ENCODE measurements around the gene PLD3.
A peak's percentile ranks its signal among the peaks of the same experiment; 100 is the strongest.
"Not testable (repeated sequence)": the region's sequence is repeated elsewhere in the genome, so short reads cannot be mapped to it uniquely, and the experiment has no call there.

Gene PLD3

GRCh38 chr19:40367577-40368434, 19.3 kb downstream of the PLD3 start:
- no peak overlapping the region for H3K18ac ChIP-seq (ENCODE audit: low read length)
- no peak overlapping the region for H3K27ac ChIP-seq (replicated peaks; ENCODE audit: low read length)
- no peak overlapping the region for H2BK120ac ChIP-seq (ENCODE audit: low read depth, low read length)
- WGBS, 2 donors (ENCODE audit: extremely low coverage in 2 of 2, insufficient read length in 2 of 2, insufficient replicate concordance in 1 of 2): no CpG with 5 or more reads among the region's 16 CpGs
- no peak overlapping the region for H2BK15ac ChIP-seq (ENCODE audit: low read length)
- peak overlapping the region; percentile 70 for H3K9ac ChIP-seq (ENCODE audit: low read depth, low read length, poor library complexity)
- H2BK12ac ChIP-seq (ENCODE audit: low read length): no peak overlapping the region
- H3K4me2 ChIP-seq (ENCODE audit: insufficient read depth, low read length, poor library complexity, severe bottlenecking): no peak overlapping the region
- peak overlapping the region; percentile 65 for H4K8ac ChIP-seq (ENCODE audit: low read depth, low read length)
- H3K4ac ChIP-seq (ENCODE audit: low read length): no peak overlapping the region
- peak overlapping the region; percentile 91 for H3K23ac ChIP-seq (ENCODE audit: low read depth, low read length, poor library complexity)
- no peaks in the 10 kb centered on the region for H3K27me3 ChIP-seq (ENCODE audit: control insufficient read depth in 3 of 3, insufficient read depth in 3 of 3, low read depth in 1 of 3, low read length in 3 of 3)
- peaks cover 2% of the 10 kb centered on the region for H3K79me1 ChIP-seq (ENCODE audit: low read depth, low read length)
- peaks cover 34 to 56% of the 10 kb centered on the region in 2 donors for H3K36me3 ChIP-seq (replicated peaks in 1 of 2; ENCODE audit: control insufficient read depth in 2 of 2, insufficient read depth in 2 of 2, low read length in 2 of 2)
- no peak overlapping the region for H3K4me3 ChIP-seq (ENCODE audit: low read length in 2 of 2)
- no peaks in the 10 kb centered on the region for H3K9me3 ChIP-seq (replicated peaks in 1 of 2; ENCODE audit: control insufficient read depth in 2 of 2, insufficient read depth in 1 of 2, low read depth in 1 of 2, low read length in 2 of 2)
- H4K91ac ChIP-seq (ENCODE audit: low read depth, low read length, poor library complexity): no peak overlapping the region
- DNase-seq (ENCODE audit: low spot score): no peak
- H2AFZ ChIP-seq (ENCODE audit: low read length): no peak overlapping the region
- peak overlapping the region; percentile 75 for H2AK5ac ChIP-seq (ENCODE audit: low read depth, low read length)
- H3K4me1 ChIP-seq (ENCODE audit: control insufficient read depth in 2 of 2, insufficient read depth in 1 of 2, low read depth in 1 of 2, low read length in 2 of 2): peaks cover 12 to 16% of the 10 kb centered on the region in 2 donors
- H3K14ac ChIP-seq (ENCODE audit: low read length): no peak overlapping the region
- H2BK5ac ChIP-seq (ENCODE audit: low read length): no peak overlapping the region

DNA sequence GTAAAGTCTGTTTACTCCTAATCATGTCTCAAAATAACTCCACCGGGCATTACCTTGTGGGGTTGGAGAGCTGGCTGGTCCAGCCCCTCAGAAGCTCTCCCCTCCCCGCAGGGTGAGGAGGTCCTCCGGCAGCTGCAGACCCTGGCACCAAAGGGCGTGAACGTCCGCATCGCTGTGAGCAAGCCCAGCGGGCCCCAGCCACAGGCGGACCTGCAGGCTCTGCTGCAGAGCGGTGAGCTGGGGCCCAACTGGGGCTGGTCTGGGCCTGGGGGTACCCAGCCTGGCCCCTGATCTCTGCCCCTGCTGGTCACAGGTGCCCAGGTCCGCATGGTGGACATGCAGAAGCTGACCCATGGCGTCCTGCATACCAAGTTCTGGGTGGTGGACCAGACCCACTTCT, 21.3 kb downstream of the PLD3 start:
- H3K4me1 ChIP-seq (ENCODE audit: control insufficient read depth in 2 of 2, insufficient read depth in 1 of 2, low read depth in 1 of 2, low read length in 2 of 2): peaks cover 12 to 16% of the 10 kb centered on the region in 2 donors
- H2BK5ac ChIP-seq (ENCODE audit: low read length): no peak overlapping the region
- H3K18ac ChIP-seq (ENCODE audit: low read length): no peak overlapping the region
- no peak overlapping the region for H3K4me2 ChIP-seq (ENCODE audit: insufficient read depth, low read length, poor library complexity, severe bottlenecking)
- no peak overlapping the region for H3K14ac ChIP-seq (ENCODE audit: low read length)
- DNase-seq (ENCODE audit: low spot score): no peak
- no peak overlapping the region for H2BK12ac ChIP-seq (ENCODE audit: low read length)
- H2BK120ac ChIP-seq (ENCODE audit: low read depth, low read length): no peak overlapping the region
- H4K91ac ChIP-seq (ENCODE audit: low read depth, low read length, poor library complexity): no peak overlapping the region
- peaks cover 46 to 74% of the 10 kb centered on the region in 2 donors for H3K36me3 ChIP-seq (replicated peaks in 1 of 2; ENCODE audit: control insufficient read depth in 2 of 2, insufficient read depth in 2 of 2, low read length in 2 of 2)
- no peak overlapping the region for H2AFZ ChIP-seq (ENCODE audit: low read length)
- H3K27ac ChIP-seq (replicated peaks; ENCODE audit: low read length): no peak overlapping the region
- no peak overlapping the region for H3K9ac ChIP-seq (ENCODE audit: low read depth, low read length, poor library complexity)
- no peak overlapping the region for H4K8ac ChIP-seq (ENCODE audit: low read depth, low read length)
- no peak overlapping the region for H3K23ac ChIP-seq (ENCODE audit: low read depth, low read length, poor library complexity)
- no peak overlapping the region for H2AK5ac ChIP-seq (ENCODE audit: low read depth, low read length)
- no peaks in the 10 kb centered on the region for H3K9me3 ChIP-seq (replicated peaks in 1 of 2; ENCODE audit: control insufficient read depth in 2 of 2, insufficient read depth in 1 of 2, low read depth in 1 of 2, low read length in 2 of 2)
- no peak overlapping the region for H3K4ac ChIP-seq (ENCODE audit: low read length)
- no peak overlapping the region for H2BK15ac ChIP-seq (ENCODE audit: low read length)
- no peak overlapping the region for H3K4me3 ChIP-seq (ENCODE audit: low read length in 2 of 2)
- peaks cover 2% of the 10 kb centered on the region for H3K79me1 ChIP-seq (ENCODE audit: low read depth, low read length)
- WGBS, 2 donors (ENCODE audit: extremely low coverage in 2 of 2, insufficient read length in 2 of 2, insufficient replicate concordance in 1 of 2): no CpG with 5 or more reads among the region's 12 CpGs
- no peaks in the 10 kb centered on the region for H3K27me3 ChIP-seq (ENCODE audit: control insufficient read depth in 3 of 3, insufficient read depth in 3 of 3, low read depth in 1 of 3, low read length in 3 of 3)

GRCh38 chr19:40370253-40370652, 21.8 kb downstream of the PLD3 start:
- H2AFZ ChIP-seq (ENCODE audit: low read length); H3K18ac ChIP-seq (ENCODE audit: low read length); H3K27ac ChIP-seq (replicated peaks; ENCODE audit: low read length); H4K8ac ChIP-seq (ENCODE audit: low read depth, low read length); H2BK120ac ChIP-seq (ENCODE audit: low read depth, low read length); H2BK5ac ChIP-seq (ENCODE audit: low read length); H3K4me2 ChIP-seq (ENCODE audit: insufficient read depth, low read length, poor library complexity, severe bottlenecking); H3K27me3 ChIP-seq (ENCODE audit: control insufficient read depth in 3 of 3, insufficient read depth in 3 of 3, low read depth in 1 of 3, low read length in 3 of 3); H3K79me1 ChIP-seq (ENCODE audit: low read depth, low read length); H4K91ac ChIP-seq (ENCODE audit: low read depth, low read length, poor library complexity); H3K9ac ChIP-seq (ENCODE audit: low read depth, low read length, poor library complexity); H2BK12ac ChIP-seq (ENCODE audit: low read length); H3K9me3 ChIP-seq (replicated peaks in 1 of 2; ENCODE audit: control insufficient read depth in 2 of 2, insufficient read depth in 1 of 2, low read depth in 1 of 2, low read length in 2 of 2); H2AK5ac ChIP-seq (ENCODE audit: low read depth, low read length); DNase-seq (ENCODE audit: low spot score); H2BK15ac ChIP-seq (ENCODE audit: low read length); H3K14ac ChIP-seq (ENCODE audit: low read length); H3K4me3 ChIP-seq (ENCODE audit: low read length in 2 of 2); H3K4ac ChIP-seq (ENCODE audit: low read length); H3K23ac ChIP-seq (ENCODE audit: low read depth, low read length, poor library complexity): not testable (repeated sequence)
- no CpG with 5 or more reads among the region's 3 CpGs for WGBS, 2 donors (ENCODE audit: extremely low coverage in 2 of 2, insufficient read length in 2 of 2, insufficient replicate concordance in 1 of 2)
- H3K36me3 ChIP-seq (replicated peaks in 1 of 2; ENCODE audit: control insufficient read depth in 2 of 2, insufficient read depth in 2 of 2, low read length in 2 of 2): peaks cover 48 to 78% of the 10 kb centered on the region in 2 donors
- peaks cover 12 to 15% of the 10 kb centered on the region in 2 donors for H3K4me1 ChIP-seq (ENCODE audit: control insufficient read depth in 2 of 2, insufficient read depth in 1 of 2, low read depth in 1 of 2, low read length in 2 of 2)

DNA sequence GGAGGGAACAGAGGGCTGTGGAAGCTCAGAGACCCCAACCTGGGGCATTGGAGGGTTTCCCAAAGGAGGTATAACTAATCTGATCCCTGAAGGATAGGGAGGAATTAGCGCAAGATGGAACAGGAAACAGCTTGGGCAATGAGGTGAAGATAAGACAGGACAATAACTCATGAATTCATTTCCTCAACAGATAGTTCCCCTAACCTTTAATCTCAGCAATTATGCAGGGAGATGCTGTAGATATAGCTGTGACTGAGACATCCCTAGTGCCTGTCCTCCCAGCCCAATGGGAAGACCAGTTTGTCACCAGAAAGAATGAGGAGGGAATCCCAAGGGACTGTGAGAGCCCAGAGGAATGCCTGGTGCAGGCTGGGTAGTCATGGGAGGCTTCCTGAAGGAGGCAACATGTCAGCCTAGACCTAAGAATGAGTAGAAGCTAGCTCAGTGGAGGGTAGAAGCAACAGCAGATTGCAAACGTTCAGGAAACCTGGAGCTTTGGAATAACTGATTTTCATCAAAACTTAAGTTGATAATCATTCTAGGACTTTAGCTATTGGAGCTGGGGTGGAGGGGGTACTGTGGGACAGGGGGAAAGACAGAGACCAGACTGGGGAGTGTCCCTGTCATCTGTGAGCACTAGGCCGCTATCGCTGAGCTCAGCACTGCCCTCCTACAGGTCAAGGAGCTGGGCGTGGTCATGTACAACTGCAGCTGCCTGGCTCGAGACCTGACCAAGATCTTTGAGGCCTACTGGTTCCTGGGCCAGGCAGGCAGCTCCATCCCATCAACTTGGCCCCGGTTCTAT, 22.7 kb downstream of the PLD3 start:
- Histone ChIP-seq H3K36me3 (replicated peaks in 1 of 2; ENCODE audit: control insufficient read depth in 2 of 2, insufficient read depth in 2 of 2, low read length in 2 of 2) (peaks cover 48 to 81% of the 10 kb centered on the region in 2 donors), H3K14ac (ENCODE audit: low read length) (no peak overlapping the region), H3K9me3 (replicated peaks in 1 of 2; ENCODE audit: control insufficient read depth in 2 of 2, insufficient read depth in 1 of 2, low read depth in 1 of 2, low read length in 2 of 2) (no peaks in the 10 kb centered on the region), H3K4me1 (ENCODE audit: control insufficient read depth in 2 of 2, insufficient read depth in 1 of 2, low read depth in 1 of 2, low read length in 2 of 2) (peaks cover 9 to 12% of the 10 kb centered on the region in 2 donors), H3K4me3 (ENCODE audit: low read length in 2 of 2) (no peak overlapping the region), H3K4ac (ENCODE audit: low read length) (no peak overlapping the region), H3K18ac (ENCODE audit: low read length) (no peak overlapping the region), H2BK120ac (ENCODE audit: low read depth, low read length) (no peak overlapping the region), H2BK15ac (ENCODE audit: low read length) (no peak overlapping the region), H3K79me1 (ENCODE audit: low read depth, low read length) (peaks cover 2% of the 10 kb centered on the region), H3K4me2 (ENCODE audit: insufficient read depth, low read length, poor library complexity, severe bottlenecking) (no peak overlapping the region), H3K27ac (replicated peaks; ENCODE audit: low read length) (no peak overlapping the region), H4K8ac (ENCODE audit: low read depth, low read length) (no peak overlapping the region), H2BK5ac (ENCODE audit: low read length) (no peak overlapping the region), H3K27me3 (ENCODE audit: control insufficient read depth in 3 of 3, insufficient read depth in 3 of 3, low read depth in 1 of 3, low read length in 3 of 3) (no peaks in the 10 kb centered on the region), H3K23ac (ENCODE audit: low read depth, low read length, poor library complexity) (peak overlapping the region; percentile 46), H2BK12ac (ENCODE audit: low read length) (no peak overlapping the region), H2AK5ac (ENCODE audit: low read depth, low read length) (no peak overlapping the region), H4K91ac (ENCODE audit: low read depth, low read length, poor library complexity) (no peak overlapping the region), H2AFZ (ENCODE audit: low read length) (no peak overlapping the region), H3K9ac (ENCODE audit: low read depth, low read length, poor library complexity) (peak overlapping the region; percentile 15)
- no peak for DNase-seq (ENCODE audit: low spot score)
- WGBS, 2 donors (ENCODE audit: extremely low coverage in 2 of 2, insufficient read length in 2 of 2, insufficient replicate concordance in 1 of 2): no CpG with 5 or more reads among the region's 7 CpGs
